CD4-positive, alpha-beta T cell treated with Interferon gamma for 1 hour (primary cell): ENCODE results near the gene PFKM.
"Not testable (repeated sequence)": the region's sequence is repeated elsewhere in the genome, so short reads cannot be mapped to it uniquely, and the experiment has no call there.

Source experiments
- DNase-seq: peaks from one replicate; pipeline ENCODE4 v3.0.0-alpha.2; 2020

Gene PFKM

DNA sequence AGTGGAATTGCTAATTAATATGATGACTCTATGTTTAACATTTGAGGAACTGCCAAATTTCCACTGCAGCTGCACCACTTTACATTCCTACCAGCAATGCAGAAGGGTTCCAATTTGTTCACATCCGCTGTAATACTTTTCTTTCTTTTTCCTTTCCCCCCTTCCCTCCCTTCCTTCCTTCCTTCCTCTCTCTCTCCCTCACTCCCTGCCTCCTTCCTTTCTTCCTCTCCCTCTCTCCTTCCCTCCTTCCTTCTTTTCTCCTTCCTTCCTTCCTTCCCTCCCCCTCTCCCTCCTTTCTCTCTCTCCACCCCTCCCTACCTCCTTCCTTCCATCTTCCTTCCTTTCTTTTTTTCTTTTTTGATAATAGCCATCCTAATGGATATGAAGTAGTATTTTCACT is 3.2 kb upstream of the PFKM start:
- DNase-seq: no peak

DNA sequence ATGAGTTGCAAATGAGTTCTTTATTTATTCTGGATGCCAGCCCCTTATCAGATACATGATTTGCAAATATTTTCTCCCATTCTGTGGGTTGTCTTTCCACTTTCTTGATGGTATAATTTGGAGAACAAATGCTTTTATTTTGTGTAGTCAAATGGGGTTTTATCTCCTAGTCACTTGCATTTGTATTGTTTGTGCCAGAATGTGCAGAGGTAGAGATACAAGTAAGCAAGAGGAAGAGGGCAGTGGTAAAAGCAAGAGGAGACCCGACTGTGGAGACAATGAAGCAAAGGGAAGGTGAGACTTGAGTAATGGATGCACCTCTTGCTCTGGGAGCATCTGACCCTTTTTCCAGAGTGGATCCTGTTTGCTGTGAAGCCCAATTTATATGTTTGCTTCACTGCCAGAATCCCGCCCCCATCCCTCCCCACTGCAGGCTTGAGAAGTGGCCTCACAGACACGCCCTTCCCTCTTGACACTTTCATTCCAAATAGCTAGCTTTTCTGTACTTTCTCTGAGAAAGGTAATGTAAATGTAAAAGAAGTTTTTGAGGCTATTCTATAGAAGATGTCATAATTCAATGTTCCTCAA is 786 bp upstream of the PFKM start:
- no peak for DNase-seq

DNA sequence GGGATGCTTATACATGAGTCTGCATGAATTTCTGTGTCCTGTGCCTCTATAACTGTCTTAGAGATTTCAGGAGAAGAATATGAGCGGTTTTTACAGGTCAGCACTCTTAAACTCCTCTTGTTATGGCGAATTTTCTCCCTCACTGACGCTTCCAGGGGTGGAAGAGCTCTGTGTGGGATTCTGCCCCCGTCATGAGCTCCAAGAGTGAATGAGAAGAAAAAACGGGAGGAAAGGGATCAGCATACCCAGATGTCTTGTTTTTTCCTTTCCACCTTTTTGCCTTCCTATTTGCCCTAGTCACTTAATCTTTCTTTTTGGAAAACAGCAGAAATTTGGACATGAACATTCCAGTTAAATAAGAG is 651 bp downstream of the PFKM start:
- DNase-seq: no peak

DNA sequence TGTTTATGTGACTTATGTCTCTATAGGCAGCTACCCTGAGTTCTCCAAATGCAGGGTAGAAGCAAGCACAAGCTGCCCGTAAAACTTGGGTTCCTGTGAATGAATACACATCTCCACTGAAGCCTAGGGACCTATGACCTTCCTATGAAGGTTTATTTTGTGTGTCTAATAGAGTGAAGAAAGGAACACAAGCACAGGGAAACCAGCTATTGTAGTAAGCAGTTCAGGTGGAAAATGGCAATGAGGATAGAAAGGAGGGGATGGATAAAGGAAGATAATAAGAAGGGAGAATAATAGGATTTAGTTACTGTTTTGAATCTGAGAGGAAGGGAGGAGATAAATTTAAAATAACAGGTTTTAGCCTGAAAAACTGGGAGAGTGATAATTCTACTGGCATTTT is 2.4 kb downstream of the PFKM start:
- no peak for DNase-seq

DNA sequence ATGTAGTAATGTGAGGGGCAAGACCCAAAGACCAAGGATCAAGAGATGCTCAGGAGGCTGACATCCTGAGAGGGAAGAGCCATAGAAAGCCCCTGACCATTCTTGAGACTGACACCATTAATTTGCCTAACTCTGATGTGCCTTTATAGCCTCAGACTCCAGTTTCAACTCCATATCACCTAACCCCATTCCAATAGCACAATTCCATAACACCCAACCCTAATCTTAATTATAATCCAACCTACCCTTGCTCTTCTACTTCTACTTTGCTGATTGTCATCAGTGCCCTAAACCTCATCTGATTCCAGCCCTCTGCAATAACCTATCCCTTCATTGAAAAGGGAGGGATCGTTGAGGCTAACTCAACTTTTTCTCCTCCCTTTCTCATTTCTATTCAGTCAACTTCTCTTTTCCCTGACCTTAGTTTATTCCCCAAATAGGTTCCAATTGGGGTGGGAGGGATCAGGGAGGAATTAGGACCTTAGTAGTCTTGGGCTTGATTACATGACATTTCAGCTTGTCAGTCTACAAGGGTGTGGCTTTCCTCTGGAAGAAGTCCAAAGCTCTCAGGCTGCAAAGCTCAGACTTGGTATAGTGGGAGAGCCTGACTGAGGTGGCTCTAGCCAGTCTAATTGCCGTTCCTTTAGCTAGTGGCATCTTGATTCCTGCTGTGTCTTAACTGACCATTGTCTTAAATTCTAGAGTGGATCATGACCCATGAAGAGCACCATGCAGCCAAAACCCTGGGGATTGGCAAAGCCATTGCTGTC is 3.1 kb downstream of the PFKM start:
- DNase-seq: no peak

DNA sequence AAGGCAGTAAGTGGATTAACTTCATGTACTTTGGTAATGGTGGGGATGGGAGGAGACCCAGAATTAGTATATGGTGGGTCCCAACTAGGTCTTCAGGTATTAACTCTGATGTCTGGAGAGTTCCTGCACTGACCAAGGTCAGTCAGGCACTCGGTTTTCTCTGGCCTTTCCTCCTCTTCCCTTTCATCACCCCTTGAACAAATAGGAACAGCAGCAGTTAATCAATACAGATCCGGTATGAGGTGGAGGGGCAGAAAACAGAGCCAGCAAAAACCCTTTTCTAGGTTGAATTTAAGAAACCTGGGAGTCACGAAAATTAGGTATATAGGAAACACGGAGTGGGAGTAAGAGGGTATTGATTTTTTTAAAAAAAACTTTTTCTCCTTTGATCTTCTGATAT is 4.0 kb downstream of the PFKM start:
- DNase-seq: no peak

DNA sequence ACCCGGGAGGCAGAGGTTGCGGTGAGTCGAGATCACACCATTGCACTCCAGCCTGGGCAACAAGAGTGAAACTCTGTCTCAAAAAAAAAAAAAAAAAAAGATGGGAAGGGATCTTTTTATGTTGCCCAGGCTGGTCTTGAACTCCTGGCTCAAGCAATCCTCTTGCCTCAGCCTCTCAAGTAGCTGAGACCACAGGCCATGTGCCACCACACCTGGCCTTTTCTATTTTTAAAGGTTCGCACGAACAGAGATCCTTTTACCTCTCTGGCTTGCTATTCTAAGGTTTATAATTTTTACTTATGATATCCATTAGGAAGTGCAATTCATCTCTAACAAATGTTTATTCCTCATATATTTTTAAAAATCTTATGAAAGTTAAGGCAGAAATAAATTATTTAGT is 6.4 kb downstream of the PFKM start:
- not testable (repeated sequence) for DNase-seq

DNA sequence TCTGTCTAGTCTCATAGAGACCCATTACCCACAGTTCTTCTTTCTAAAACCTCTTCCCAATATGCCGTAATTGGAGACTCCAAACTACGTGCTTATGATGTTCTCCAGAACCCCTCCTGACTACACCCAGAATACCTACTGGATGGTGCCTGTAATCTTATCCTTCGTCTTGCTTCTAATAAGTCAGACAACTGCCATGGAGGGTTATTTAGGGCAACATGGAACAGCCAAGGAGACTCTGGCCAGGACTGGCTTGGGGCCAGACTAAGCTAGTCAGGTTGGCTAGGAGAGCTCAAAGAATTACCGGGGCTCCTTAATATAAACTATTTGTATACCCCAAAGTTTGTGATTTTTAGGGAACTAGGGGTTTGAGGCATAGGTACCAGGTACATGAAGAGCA is 6.8 kb downstream of the PFKM start:
- DNase-seq: no peak

DNA sequence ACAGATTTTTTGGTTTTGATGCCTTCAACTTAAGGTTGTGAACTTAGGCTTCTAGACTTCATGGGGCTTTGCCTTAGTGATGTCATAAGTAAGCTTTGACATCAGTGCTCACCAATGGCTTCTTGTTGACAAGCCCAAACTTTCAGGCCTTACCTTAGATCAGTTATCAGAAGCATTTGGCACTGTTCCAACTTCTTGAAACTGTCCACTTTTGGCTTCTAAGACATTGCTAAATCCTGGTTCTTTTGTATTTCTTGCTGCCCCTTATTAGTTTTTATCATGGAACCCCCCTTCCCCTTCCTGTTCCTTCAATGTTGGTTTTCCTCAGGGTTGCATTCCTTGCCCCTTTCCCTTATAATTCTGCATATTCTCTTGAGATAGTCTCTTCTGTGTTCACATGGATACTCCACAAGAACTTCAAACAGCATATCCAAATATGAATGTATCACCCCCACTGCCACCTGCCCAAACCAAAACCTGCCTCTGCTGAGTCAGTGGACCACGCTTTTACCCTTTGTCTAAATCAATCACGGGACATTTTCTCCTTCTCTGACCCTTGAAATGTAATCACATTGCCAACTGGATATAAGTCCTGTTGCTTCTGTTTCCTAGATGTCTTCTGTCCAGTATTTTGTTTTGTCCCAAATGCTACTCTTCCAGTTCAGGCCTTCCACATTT is 7.9 kb downstream of the PFKM start:
- no peak for DNase-seq

DNA sequence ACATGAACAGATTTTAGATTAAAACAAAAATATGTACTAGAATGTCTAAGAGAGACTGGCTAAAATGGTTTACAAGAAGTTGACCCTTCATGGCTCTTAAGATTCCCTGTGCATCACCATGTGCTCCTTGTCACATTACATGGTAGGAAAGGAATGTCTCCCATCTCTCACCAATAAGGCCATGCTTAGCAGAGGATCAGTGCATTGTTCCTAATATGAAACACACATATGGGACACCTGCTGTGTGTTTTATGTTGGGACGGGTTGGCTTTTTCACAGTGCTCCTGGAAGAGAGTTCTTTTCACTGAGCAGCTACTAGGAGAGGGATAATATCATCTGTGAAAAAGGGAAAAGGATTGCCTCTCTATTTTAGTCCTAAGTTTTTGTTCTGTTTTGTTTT is 9.6 kb downstream of the PFKM start:
- no peak for DNase-seq

DNA sequence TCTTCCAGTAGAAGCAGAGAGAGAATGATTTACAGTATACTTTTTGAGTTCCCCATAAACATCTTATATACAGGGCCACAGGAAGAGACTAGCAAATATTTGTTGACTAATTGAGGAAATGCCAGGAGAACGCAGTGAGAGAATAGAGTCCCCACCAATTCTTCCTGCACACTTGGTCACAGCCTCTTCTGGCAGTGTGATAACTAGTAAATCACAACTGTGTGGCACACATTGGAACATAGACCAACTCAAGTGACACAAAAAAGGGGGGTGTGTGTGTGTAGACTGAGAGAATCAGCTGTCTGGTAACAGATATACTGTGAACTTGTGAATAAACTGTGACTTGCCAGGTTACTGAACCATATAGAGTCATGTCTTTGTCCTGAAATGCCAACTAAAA is 10.2 kb downstream of the PFKM start:
- no peak for DNase-seq

DNA sequence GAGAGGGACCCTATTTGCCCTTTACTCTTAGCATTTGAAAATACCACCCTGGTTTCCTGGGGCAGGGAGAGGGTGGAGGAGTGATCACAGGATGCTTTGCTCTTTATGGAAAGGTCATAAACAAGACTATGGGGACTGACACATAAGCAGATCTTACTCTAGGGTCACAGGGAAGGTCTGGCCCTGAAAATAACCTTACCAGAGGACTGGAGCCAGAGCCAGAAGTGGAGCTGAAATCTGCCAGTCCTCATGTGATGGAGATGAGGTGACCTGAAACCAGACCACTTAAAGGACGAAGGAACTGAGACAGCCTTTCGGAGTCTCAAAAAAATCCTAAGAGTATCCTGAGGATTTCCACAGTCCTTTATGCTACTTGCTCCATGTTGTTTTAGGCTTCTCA is 12.4 kb downstream of the PFKM start:
- no peak for DNase-seq

DNA sequence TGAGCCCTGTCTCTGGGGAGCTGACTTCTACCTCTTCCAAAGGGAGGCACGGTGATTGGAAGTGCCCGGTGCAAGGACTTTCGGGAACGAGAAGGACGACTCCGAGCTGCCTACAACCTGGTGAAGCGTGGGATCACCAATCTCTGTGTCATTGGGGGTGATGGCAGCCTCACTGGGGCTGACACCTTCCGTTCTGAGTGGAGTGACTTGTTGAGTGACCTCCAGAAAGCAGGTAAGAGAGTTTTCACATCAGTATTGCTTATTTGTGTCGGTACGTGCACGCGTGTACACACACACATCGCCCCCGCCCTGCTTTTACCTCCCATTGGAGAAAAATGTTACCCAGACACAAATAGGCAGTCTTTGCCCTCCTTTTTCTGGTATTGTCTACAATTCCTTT is 13.7 kb downstream of the PFKM start:
- no peak for DNase-seq

DNA sequence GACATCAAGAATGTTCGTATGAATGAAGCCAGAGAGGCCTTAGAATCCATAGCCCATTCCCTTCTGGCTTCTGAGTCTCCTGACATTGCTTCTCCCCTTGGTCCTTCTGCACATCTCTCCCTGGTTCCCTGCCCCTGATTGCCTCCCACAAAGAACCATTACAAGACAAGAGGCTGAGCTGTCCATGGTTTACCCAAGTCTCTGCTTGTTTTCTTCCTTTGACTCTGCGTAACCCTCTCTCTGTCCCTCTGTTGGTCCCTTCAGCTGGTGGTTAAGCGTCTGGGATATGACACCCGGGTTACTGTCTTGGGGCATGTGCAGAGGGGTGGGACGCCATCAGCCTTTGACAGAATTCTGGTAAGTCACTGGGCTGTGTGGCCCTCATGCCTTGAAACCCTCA is 15.9 kb downstream of the PFKM start:
- no peak for DNase-seq

DNA sequence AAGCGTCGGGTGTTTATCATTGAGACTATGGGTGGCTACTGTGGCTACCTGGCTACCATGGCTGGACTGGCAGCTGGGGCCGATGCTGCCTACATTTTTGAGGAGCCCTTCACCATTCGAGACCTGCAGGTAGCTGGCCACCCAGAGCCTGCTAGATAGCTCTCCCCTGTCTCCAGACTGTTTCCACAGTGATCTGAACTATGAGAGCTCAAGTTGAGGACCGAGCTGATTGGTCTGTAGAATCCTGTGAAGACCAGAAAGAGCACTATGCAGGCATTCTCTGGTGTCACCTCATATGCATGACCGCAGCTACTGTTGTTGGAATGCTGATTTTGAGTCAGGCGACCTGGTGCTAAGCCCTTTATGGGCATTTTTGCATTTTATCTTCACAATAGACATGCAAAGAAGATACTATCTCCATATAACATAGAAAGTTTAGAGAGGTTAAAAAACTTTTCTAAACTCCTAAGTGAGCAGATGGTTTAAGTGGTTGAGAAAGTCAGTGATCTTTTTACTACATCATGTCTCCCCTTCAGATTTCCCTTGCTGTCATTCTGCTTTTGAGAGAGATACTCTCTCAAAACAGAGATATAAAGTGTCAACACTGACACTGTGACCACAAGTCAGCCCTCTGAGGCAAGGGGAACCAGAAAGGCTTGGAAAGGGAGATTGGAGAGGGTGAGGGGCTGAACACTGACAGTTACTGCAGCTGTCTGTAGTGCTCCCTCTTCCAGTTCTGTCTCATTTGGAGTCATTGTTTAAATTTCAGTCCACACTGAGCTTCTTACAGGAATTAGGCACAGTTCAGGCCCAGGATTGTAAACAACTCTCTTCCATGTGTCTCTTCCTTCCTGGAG is 23.9 kb downstream of the PFKM start:
- no peak for DNase-seq

DNA sequence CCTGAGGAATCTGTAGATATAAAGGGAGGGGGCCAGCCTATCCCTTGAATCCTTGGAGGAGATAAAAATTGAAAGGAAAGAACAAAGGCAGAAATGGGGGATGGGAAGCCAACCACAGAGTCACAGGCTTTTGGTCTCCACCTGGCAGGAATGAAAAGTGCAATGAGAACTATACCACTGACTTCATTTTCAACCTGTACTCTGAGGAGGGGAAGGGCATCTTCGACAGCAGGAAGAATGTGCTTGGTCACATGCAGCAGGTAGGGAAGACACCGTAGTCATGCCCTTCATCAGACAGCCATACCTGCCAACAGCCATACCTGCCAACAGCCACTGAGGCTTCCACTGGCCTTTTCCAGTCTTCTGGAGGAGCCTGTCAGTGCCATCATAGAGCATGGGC is 24.7 kb downstream of the PFKM start:
- no peak for DNase-seq

DNA sequence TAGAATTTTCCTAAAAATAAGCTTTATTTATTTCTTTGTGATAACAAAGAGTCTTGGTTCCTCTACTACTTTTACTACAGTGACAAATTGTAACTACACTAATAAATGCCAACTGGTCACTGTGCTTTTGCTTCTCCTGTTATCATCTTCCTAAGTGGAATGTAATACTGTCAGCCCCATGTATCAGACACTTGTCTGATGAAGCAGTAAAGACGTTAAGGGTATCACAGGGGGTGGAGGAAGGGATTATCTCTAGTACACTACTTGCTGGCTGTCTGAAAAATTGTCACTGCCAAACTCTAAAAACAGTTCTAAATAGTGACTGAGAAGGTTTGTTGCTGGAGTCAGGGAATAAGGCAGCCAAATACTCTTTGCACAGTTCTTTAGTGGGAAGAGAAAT is 26.8 kb downstream of the PFKM start:
- DNase-seq: no peak

DNA sequence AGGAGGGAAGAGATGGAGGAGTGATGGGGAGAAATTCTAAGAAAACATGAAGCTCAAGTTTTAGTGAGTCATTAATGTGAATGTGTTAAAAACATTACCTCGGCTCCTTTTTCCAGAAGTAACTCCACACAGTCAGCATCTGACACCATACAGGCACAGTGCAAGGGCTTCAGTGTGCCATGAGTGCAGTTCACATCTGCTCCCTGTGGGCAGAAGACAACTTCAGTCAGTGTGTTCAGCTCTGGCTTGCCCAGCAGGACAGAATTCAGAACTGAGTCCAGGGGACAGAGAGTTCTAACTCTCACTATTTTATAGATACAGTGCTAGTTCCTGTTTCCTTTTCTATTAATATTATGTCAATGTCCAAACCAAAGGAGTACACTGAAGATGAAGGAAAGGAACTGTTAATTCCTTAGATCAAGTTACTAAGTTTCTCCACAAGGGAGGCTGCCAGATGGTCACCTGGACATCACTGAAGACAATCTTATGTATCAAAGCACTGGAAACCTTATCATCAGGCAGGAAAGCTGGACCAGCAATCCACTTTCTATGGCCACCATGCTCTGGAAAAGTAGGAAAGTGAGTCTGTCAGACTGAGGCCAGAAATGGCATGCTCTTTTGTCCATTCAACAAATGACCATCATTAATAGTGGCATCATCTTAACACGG is 32.1 kb downstream of the PFKM start:
- DNase-seq: no peak

DNA sequence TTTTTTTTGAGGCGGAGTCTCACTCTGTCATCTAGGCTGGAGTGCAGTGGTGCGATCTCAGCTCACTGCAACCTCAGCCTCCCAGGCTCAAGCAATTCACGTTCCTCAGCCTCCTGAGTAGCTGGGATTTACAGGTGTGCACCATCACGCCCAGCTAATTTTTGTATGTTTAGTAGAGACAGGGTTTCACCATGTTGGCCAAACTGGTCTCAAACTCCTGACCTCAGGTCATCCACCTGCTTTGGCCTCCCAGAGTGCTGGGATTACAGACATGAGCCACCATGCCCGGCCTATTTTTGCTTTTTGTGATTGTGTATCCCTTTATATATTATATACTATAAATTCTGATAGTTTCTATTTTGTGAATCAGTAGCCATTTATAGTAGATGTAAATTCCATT is 36.6 kb downstream of the PFKM start:
- DNase-seq: not testable (repeated sequence)

DNA sequence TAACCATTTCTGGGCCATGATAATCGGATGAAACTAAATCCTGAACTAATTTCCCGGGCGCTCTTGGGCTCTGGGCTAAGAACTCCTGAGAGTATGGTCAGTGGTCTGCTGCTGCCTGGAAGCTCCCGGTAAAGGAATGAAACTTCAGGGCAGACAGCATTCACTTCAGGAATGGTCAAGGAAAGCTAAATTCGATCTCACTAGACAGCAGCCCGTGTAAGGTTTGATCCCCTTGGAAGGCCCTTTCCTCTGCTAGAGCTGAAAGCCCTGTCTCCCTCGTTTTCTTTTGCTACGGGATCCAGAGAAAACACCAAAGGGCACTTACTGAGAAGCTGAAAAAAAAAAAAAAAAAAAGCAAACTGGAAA is 37.5 kb downstream of the PFKM start:
- no peak for DNase-seq

DNA sequence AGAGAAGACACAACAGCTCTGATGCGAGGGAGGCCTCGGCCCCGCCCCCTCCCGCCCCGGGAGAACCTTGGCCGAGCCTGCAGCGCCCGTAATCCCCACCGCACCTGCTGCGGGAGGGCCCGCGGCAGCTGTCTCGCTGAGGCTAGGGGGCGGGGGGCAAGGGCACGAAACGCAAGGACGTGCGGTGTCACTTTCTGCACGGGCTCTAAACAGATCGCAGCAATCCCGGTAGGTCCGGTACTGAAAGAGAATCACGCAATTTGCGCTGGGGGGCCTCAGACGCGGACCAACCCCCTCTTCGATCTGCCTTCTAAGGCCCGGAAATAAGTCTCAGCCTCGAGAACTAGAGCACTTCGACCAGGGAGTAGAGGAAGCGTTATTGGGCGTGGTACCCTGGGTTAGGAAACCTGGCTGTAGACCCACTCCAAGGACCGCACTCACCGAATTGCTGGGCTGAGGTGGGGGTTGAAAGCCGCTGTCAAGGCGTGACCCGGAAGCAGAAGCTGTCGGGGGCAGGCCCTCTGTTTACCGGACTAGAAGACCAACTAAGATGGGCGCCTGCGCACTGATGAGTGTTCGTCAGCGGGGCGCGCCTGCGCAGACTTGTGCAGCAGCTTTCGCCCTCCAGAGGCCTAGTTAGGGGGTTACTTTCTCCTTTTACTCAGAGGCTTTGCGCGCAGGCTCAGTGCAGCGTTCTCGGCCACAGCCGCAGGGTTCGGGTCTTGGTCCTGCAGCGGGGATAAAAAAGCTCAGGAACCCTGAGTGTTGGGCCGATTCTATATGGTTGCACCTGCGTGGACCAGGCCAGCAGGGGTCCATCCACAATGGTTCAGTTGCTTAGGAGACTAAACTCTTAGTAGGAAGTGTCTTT is 38.1 kb downstream of the PFKM start, which contains the start of gene ASB8:
Gene ASB8 (minus strand): TSS at position 498 of the 871 bp plus-strand sequence. CDS start 4,019 bp downstream, outside the sequence.
- DNase-seq: peak; percentile 99

DNA sequence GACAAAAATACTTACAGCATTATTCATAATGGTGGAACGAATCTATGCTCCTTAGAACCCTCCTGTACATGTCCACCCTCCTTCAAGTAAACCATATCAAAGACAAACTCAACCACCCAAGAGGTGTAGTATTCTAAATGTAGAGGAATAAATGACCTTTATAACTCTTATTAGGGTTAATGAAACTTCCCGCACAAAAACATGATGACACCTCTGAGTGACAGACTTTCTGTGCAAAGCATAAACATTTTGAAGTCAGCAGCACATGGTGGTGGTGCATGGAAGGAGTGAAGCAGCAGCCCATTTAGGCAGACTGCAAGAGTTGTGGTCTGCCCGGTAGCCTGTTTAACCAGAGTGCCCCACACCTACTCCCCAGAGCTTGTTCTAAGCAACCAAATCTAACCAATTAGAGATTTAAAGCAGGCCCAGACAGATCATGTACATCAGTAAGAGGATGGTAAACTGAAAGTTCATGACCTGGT is 38.8 kb downstream of the PFKM start:
- no peak for DNase-seq
